NCI-H2171 treated with DMSO at 0.1 percent for 48 hours (cell line): Measurements from ENCODE around the gene ANKRD49.
"Not testable (repeated sequence)": the region's sequence is repeated elsewhere in the genome, so short reads cannot be mapped to it uniquely, and the experiment has no call there.

Source experiments
- DNase-seq: peaks from one replicate; lab custom pipeline; 2025; lab: John Stamatoyannopoulos, UW

The ANKRD49 gene, protein sequence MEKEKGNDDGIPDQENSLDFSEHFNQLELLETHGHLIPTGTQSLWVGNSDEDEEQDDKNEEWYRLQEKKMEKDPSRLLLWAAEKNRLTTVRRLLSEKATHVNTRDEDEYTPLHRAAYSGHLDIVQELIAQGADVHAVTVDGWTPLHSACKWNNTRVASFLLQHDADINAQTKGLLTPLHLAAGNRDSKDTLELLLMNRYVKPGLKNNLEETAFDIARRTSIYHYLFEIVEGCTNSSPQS

GRCh38 chr11:94493281-94494125, at the start of gene ANKRD49, which contains the start of gene MRE11:
Gene ANKRD49 (plus strand): TSS chr11:94493984. CDS start chr11:94496694, 2,710 bp downstream.
Gene MRE11 (minus strand): TSS chr11:94493844. CDS start chr11:94492801, 1,043 bp downstream.
- DNase-seq = peak; percentile 98

DNA sequence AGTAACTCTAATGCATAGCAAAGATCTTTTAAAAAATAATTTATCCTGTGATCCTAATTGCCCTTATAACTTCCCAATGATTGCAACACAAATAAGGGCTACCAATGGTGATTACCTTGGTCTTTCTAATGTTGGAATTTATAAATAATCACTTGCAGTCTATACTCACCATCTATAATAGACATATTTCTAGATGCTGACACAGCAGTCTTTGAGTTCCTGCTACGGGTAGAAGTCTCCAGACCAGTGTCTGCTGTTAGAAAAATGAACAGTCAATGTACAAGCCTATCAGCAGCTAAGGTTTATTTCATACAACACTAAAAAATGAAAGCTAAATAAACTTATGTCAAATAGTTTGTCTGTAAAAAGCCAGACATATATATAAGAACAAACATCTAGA, 48.1 kb upstream of the ANKRD49 start:
- no peak for DNase-seq

GRCh38 chr11:94447149-94447548, 46.6 kb upstream of the ANKRD49 start:
- DNase-seq = no peak

DNA sequence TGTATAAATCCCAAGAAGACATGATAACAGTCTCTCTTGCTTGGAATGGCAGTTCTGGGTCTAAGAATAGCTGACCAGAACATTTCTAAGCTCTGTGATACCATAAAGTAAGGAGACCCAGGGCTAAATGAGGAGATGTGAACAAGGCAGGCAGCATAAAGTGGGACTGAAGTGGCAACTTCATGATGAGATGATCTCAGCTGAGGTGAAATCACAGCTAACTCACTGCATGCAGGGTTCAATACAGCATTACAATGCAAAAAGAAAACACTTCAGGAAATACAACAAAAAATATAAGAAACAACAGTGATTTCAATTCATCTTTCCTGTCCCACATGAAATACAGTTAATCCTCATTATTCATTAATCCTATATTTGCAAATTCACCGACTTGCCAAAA, 44.8 kb upstream of the ANKRD49 start:
- DNase-seq = no peak

DNA sequence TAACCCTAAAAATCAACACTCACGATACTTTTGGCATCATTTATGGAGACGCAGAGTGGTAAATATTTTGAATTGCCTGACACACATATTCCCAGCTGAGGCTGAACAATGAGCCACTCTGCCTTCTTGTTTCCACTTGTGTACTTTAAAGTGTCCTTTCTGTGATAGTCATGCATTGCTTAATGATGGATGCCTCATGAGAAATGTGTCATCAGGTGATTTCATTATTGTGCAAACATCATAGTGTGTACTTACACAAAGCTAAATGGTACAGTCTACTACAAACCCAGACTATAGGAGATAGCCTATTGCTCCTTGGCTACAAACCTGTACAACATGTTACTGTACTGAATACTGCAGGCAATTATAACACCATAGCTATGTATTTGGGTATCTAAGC, 44.3 kb upstream of the ANKRD49 start:
- DNase-seq = no peak

DNA sequence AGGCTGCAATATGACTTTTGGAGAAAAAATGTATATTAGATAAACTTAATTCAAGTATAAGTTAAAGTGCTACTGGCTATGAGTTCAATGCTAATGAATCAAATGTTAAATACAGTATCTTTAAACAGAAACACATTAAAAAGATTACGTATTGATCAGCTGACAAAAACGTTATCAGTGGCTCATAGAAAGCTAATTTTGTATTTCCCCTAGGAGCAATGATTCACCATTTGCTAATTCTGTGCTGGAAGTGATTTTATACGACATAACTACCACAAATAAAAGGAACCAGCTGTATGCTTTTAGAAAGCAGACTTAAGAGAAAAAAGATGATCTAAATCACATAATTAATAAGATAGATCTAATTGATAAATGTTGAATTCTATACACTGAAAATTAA, 43.7 kb upstream of the ANKRD49 start:
- DNase-seq = no peak

GRCh38 chr11:94452988-94453387, 40.8 kb upstream of the ANKRD49 start:
- DNase-seq = no peak

GRCh38 chr11:94454301-94454700, 39.5 kb upstream of the ANKRD49 start:
- no peak for DNase-seq

GRCh38 chr11:94455861-94456260, 37.9 kb upstream of the ANKRD49 start:
- no peak for DNase-seq

GRCh38 chr11:94457118-94458029, 36.4 kb upstream of the ANKRD49 start:
- DNase-seq = no peak

DNA sequence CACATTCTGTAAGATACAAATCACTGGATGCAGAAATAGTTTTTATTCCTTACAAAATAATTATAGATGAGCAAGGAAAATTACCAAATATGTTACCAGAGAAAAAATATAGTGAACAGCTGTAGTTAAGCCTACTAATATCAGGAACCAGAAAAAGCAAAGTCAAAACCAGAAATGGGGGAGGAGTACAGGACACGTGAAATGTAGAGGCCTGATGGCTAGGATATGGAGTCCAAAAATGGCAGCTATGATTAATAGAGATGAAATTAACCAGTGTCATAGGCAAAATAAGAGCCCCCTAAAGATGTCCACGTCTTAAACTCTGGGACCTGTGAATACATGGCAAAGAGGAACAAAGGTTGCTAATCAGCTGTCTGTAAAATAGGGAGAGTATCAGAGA, 34.2 kb upstream of the ANKRD49 start:
- no peak for DNase-seq

GRCh38 chr11:94469416-94469815, 24.4 kb upstream of the ANKRD49 start:
- no peak for DNase-seq

DNA sequence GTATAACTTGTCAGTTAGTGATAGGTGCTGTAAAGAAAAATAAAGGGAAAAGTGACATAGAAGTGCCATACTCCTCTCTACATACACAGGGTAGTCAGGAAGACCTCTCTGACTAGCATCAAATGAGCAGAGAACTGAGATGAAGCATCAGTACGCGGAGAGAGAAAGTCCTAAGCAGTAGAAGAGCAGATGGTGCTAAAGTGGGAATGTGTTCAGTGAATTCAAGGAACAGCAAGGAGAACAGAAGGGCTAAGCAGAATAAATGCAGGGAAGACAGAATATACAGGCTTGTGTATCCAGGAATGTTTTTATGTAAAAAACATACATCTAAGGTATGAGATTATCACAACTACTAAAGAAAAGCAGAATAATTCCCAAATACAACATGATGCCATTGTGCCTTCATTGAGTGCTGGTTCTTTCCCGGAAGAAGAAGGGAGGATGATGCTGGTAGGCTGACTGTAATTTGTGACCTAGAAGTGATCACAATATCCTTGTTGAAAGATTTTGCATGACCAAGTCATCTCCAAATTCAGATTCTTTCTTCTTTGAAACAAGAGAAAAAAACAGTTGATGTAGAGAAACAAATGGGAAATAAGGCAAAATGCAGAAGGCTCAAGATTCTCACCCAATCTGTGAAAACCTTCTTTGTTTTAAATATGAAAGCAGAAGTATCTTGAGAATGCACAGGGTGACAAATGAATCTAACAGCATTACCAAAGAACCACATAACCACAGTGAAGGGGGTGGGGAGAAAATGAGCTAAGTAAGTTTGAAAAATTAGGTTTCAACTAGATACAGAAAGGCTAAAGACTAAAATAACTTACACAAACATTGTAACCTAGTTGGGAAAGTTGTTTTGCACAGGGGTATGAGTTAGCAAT, 20.6 kb upstream of the ANKRD49 start:
- DNase-seq = no peak

DNA sequence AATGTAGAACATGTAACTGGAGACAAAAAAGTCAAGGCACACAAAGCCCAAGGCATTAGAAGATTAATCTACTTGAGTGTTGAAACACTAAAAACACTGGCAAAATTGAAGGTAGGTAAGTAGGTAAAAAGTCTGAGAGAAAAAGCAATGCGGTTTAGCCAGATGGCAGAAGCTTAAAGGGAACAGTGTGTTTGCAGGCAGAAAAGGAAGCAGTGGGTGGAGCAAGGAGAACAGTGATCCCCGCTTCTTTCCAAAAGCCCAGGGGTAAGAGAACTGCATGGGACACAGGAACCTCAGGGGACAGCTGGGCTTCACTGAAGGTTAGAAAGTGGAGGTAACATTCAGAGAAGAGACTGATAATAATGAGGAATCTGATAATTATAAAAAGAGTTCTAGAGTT, 16.2 kb upstream of the ANKRD49 start:
- no peak for DNase-seq

- no peak for DNase-seq
Measured at GRCh38 chr11:94481342-94481741, 12.4 kb upstream of the ANKRD49 start.

- DNase-seq = no peak
Measured at GRCh38 chr11:94486068-94486467, 7.7 kb upstream of the ANKRD49 start.

- DNase-seq = no peak
Measured at GRCh38 chr11:94494126-94494680, 419 bp downstream of the ANKRD49 start.

- DNase-seq = no peak
Measured at GRCh38 chr11:94500181-94500580, 6.4 kb downstream of the ANKRD49 start.

- DNase-seq = no peak
Measured at GRCh38 chr11:94501522-94501921, 7.7 kb downstream of the ANKRD49 start.

DNA sequence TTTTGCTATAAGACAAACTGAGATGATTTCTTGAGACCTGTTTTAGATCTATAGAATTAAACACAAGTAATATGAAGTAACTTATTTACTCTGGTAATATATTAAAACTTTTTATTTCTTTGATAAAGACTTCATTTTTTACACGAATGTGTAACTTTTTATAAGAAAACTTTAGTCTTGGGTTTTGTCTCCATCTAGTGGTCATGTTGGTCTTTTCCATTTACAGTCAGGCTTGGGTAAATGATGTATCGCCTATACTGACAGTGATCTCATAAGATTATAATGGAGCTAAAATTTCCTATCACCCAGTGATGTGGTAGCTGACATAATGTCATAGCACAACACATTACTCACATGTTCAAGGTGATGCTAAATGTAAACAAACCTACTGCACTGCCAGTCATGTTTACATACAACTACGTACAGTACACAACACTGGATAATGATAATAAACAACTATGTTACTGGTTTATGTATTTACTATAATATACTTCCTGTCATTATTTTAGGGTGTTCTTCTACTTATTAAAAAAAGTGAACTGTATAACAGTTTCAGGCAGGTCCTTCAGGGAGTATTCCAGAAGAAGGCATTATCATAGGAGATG, 11.0 kb downstream of the ANKRD49 start:
- DNase-seq = peak; percentile 49

DNA sequence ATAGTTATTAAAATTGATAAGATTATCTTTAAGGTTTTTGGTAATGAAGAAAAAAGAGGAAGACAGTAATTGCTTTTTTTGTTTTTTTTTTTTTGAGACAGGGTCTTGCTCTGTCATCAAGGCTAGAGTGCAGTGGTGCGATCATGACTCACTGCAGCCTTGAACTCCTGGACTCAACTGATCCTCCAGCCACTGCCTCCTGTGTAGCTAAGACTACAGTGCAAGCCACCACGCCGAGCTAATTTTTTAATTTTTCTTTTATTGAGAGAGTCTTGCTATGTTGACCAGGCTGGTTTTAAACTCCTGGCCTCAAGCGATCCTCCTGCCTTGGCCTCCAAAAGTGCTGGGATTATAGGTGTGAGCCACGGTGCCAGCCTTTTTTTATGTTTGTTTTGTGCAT, 12.7 kb downstream of the ANKRD49 start:
- DNase-seq = not testable (repeated sequence)
